SU-DHL-6 (cell line): ENCODE results near the gene CEBPB.

Experiments
- EZH2phosphoT487 ChIP-seq: fragments of 200-600 bp; sonication (generic), shearing (Covaris generic); conservative IDR thresholded peaks from 2 replicates; pipeline ENCODE4 v1.6.1; 2018; ENCODE audit warnings: mild to moderate bottlenecking, antibody characterized with exemption, low read length, moderate library complexity, mixed read lengths
- TF ChIP-seq, protein P1 (sequence below): fragments of 200-600 bp; sonication (generic); IDR thresholded peaks from one replicate; pipeline ENCODE4 v1.5.1; 2017; ENCODE audit warnings: antibody characterized with exemption, mild to moderate bottlenecking, low read length, moderate library complexity; ENCODE audit not compliant: insufficient read depth, poor library complexity, severe bottlenecking

- TF ChIP-seq, protein P1, sequence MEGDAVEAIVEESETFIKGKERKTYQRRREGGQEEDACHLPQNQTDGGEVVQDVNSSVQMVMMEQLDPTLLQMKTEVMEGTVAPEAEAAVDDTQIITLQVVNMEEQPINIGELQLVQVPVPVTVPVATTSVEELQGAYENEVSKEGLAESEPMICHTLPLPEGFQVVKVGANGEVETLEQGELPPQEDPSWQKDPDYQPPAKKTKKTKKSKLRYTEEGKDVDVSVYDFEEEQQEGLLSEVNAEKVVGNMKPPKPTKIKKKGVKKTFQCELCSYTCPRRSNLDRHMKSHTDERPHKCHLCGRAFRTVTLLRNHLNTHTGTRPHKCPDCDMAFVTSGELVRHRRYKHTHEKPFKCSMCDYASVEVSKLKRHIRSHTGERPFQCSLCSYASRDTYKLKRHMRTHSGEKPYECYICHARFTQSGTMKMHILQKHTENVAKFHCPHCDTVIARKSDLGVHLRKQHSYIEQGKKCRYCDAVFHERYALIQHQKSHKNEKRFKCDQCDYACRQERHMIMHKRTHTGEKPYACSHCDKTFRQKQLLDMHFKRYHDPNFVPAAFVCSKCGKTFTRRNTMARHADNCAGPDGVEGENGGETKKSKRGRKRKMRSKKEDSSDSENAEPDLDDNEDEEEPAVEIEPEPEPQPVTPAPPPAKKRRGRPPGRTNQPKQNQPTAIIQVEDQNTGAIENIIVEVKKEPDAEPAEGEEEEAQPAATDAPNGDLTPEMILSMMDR: no peak
- no peak for TF ChIP-seq EZH2phosphoT487
Observed at GRCh38 chr20:50165684-50166554, 24.7 kb upstream of the CEBPB start.
